Measurements from ENCODE around the gene RPS10.

Gene RPS10

GRCh38 chr6:34425498-34426410 is at the start of gene RPS10:
Gene RPS10 (minus strand): TSS chr6:34426069. CDS start chr6:34425221, 848 bp downstream.
- peak; percentile 82 for DNase-seq (ENCODE audit: low read depth, low spot score)

GRCh38 chr6:34475238-34475682 is 49.4 kb upstream of the RPS10 start:
- no peak for DNase-seq (ENCODE audit: low read depth, low spot score)

DNA sequence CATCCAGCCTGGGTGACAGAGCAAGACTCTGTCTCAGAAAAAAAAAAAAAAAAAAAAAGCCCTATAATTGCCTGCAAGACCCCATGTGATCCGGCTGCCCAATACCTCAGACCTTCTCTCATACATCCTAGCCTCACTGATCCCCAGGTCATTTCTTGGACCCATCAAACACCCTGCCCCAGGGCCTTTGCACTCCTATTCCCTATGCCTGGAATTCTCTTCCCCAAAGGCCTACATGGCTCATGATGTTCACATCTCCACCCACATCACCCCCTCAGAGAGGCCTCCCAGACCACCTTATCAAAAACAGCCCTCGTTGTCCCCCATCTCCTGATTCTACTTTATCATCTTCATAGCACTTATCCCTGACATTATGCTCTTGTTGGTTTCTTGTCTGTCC is 48.9 kb upstream of the RPS10 start:
- DNase-seq (ENCODE audit: low read depth, low spot score): no peak

GRCh38 chr6:34473967-34474366 is 48.1 kb upstream of the RPS10 start:
- DNase-seq (ENCODE audit: low read depth, low spot score): no peak

DNA sequence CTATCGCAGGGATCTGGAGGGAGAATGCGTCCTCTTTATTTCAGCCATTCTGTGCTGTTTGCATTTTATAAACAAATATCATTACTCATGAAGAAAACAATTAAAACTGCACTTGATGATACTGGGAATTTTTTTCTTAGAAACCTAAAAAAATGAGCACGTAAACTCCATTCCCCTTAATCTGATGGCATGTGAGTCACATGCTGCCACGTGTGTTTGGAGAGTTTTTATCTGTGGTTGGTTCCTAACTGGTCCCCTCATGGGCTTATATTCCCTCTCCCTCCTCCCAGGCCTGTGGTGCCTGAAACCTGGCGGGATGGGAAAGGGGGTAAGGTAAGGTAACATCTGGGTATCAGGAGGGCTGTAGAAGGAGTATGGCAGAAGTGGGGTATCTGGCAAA is 46.6 kb upstream of the RPS10 start:
- no peak for DNase-seq (ENCODE audit: low read depth, low spot score)

- DNase-seq (ENCODE audit: low read depth, low spot score): no peak
Measured at GRCh38 chr6:34469499-34469898, 43.6 kb upstream of the RPS10 start.

DNA sequence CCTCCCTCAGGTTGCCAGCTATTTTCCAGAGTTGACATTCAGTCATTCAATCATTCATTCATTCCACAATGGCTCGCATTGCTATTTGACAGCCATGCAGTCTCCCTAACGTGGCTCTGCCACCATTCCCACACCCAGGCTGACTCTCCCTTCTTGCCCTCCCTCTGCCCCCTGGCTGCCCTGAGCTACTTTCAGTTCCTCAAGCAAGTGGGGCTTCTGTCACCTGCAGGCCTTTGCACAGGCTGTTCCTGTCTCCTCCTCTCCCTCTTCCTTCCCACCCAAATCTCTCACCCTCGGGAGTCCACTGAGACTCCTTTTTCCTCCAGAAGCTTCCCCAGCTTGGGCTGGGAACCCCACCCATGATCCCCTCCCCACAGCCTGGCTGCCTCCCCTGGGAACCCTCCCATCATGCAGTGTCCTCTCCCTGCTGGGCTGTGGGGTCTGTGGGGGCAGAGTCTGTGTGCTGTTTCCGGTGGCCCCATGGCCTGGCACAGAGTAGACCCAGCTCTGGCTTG is 42.6 kb upstream of the RPS10 start:
- DNase-seq (ENCODE audit: low read depth, low spot score): no peak

- no peak for DNase-seq (ENCODE audit: low read depth, low spot score)
Measured at GRCh38 chr6:34466242-34467185, 40.6 kb upstream of the RPS10 start.

- no peak for DNase-seq (ENCODE audit: low read depth, low spot score)
Measured at GRCh38 chr6:34465531-34466241, 39.8 kb upstream of the RPS10 start, which contains the start of gene PACSIN1. Gene PACSIN1 (plus strand): TSS chr6:34466076. CDS start chr6:34526306, 60,230 bp downstream.

GRCh38 chr6:34463849-34464248 is 38.0 kb upstream of the RPS10 start:
- DNase-seq (ENCODE audit: low read depth, low spot score): no peak

- no peak for DNase-seq (ENCODE audit: low read depth, low spot score)
Measured at GRCh38 chr6:34463299-34463698, 37.4 kb upstream of the RPS10 start.

DNA sequence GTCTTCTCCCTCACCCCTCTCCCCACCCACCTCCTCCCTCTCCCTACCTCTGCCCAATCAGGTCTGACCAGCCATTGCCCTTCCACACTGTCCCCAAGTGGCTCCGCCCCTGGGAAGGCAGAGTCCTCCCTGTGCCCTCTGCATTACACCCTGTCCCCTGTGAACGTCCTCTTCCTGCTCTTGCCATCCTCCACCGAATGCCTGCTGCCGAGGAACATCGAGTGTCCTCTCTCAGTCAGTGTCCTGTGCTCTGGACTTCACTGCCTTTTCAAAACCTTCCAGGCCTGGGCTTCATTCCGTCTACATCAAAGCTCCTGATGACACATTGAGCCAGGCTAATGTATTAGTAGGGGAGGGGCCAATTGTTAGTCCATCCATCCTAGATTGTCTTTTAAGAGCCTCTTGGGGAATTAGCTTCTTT is 36.7 kb upstream of the RPS10 start:
- DNase-seq (ENCODE audit: low read depth, low spot score): no peak

GRCh38 chr6:34462010-34462409 is 36.1 kb upstream of the RPS10 start:
- DNase-seq (ENCODE audit: low read depth, low spot score): no peak

- no peak for DNase-seq (ENCODE audit: low read depth, low spot score)
Measured at GRCh38 chr6:34460796-34461507, 35.1 kb upstream of the RPS10 start.

- DNase-seq (ENCODE audit: low read depth, low spot score): peak; percentile 17
Measured at GRCh38 chr6:34459899-34460593, 34.2 kb upstream of the RPS10 start.

- no peak for DNase-seq (ENCODE audit: low read depth, low spot score)
Measured at GRCh38 chr6:34457742-34458735, 32.2 kb upstream of the RPS10 start.

DNA sequence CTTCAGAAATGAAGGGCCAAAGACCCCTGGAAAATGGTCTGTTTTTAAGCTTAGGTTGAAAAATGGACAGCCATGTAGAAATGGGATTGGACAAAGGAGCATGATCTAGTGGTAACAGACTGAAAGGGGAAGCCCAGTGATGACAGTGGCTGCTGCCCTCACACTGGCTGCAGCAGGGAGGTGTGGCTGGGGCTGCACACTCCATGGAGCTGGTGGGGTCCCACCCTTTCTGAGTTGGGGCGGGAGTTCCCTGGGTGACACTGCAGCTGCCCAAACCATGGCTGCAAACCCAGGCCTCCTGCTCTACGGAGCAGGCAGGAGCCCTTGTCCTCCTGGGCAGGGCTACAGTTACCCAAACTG is 31.5 kb upstream of the RPS10 start:
- DNase-seq (ENCODE audit: low read depth, low spot score): no peak

DNA sequence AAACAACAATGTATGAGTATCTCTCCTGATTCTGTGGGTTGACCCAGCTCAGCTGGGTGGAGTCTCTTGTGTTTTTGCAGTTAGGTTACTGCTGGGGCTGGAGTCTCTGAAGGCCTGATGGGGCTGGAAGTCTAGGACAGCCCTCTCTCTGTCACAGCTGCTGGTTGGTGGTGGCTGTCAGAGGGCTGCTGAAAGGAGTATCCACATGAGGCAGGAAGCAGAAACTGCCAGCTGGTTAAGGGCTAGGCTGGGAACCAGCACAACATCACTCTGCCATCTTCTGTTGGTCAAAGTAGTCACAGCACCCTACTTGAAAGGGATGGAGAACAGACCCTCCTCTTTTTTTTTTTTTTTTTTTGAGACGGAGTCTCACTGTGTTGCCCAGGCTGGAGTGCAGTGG is 30.0 kb upstream of the RPS10 start:
- no peak for DNase-seq (ENCODE audit: low read depth, low spot score)

DNA sequence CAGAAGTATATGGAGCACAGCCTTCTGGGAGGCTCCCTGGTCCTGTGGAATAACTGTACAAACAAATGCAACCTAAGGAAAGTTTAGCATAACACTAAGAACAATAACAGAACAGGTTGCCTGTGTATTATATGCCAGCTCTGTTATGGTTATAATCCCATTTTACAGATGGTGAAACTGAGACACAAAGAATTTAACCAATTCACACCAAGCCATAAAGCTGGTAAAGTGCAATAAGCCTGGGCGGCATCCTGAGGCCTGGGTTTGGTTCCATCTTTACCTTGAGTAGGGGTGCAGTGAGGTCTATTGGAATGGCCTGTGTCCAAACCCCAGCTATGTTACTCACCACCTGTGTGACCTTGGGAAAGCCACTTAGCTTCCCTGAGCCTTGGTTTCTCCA is 25.3 kb upstream of the RPS10 start:
- no peak for DNase-seq (ENCODE audit: low read depth, low spot score)

All from activated CD4-positive, CD25-positive, alpha-beta regulatory T cell treated with anti-CD3 and anti-CD28 coated beads, Interleukin-2, amount 50 U/mL, for 16 hours (primary cell).